IMR-90 (cell line): Measurements from ENCODE around the gene ECE2. TPM values are rescaled to one million over a fixed set of nuclear protein-coding genes. Genes with fewer than 3 reads are reported as not detected.

Experiments
- ATAC-seq: fragments of 200-7000 bp; cut with Tn5 transposase; 2 replicates; pipeline ENCODE4 v1.9.1; 2020; ENCODE audit warnings: low read depth, mild to moderate bottlenecking, moderate library complexity
- BruUV-seq: library from RNA; stranded (reverse); fragments of 400-500 nt; replicated peaks from 2 replicates; lab custom pipeline; 2021; lab: Mats Ljungman, UMichigan
- CTCF ChIA-PET: fragments of 300-600 bp; formaldehyde crosslinking; extraction: SDS; loops from one replicate; lab custom pipeline; 2021; ENCODE audit warnings: antibody characterized with exemption; lab: Yijun Ruan, JAX
- POLR2A ChIA-PET: fragments of 300-600 bp; sonication (Branson Sonifier 250); formaldehyde crosslinking; loops from one replicate; lab custom pipeline; 2022; ENCODE audit warnings: antibody characterized with exemption; ENCODE audit not compliant: unreplicated experiment; lab: Charles Lee
- DNase-seq: peaks from one replicate; pipeline ENCODE4 v3.0.0; 2013
- H2AFZ ChIP-seq: replicated peaks from 2 replicates; pipeline ENCODE3; 2013; ENCODE audit warnings: low read length, mild to moderate bottlenecking; ENCODE audit not compliant: poor library complexity
- H2AK5ac ChIP-seq: 2 replicates; pipeline ENCODE4 v1.6.1; 2013; ENCODE audit warnings: low read depth, low read length, inconsistent platforms
- H2AK9ac ChIP-seq: replicated peaks from 2 replicates; pipeline ENCODE3; 2013; ENCODE audit warnings: mild to moderate bottlenecking, low read depth, low read length, moderate library complexity; ENCODE audit not compliant: poor library complexity
- H2BK120ac ChIP-seq: 2 replicates; pipeline ENCODE4 v1.6.1; 2013; ENCODE audit warnings: low read depth, low read length, inconsistent platforms
- H2BK15ac ChIP-seq: 3 replicates; pipeline ENCODE4 v1.6.1; 2013; ENCODE audit warnings: low read depth, low read length, inconsistent platforms
- H2BK20ac ChIP-seq: 2 replicates; pipeline ENCODE4 v1.6.1; 2013; ENCODE audit warnings: low read depth, mild to moderate bottlenecking, inconsistent platforms, low read length, moderate library complexity
- H2BK5ac ChIP-seq: 2 replicates; pipeline ENCODE4 v1.6.1; 2013; ENCODE audit warnings: mild to moderate bottlenecking, low read depth, low read length, inconsistent platforms; ENCODE audit not compliant: poor library complexity, severe bottlenecking
- H3K14ac ChIP-seq: replicated peaks from 2 replicates; pipeline ENCODE4 v1.6.1; 2013; ENCODE audit warnings: low read depth, low read length, inconsistent platforms
- H3K18ac ChIP-seq: 2 replicates; pipeline ENCODE4 v1.6.1; 2013; ENCODE audit warnings: low read depth, low read length, control low read depth
- H3K23ac ChIP-seq: 2 replicates; pipeline ENCODE4 v1.6.1; 2013; ENCODE audit warnings: low read depth, low read length, inconsistent platforms
- H3K27ac ChIP-seq: 2 replicates; pipeline ENCODE4 v1.5.1; 2013; ENCODE audit warnings: mild to moderate bottlenecking, control low read depth, low read length; ENCODE audit not compliant: insufficient read depth
- H3K27me3 ChIP-seq: 2 replicates; pipeline ENCODE4 v1.6.1; 2013; ENCODE audit warnings: low read length; ENCODE audit not compliant: control insufficient read depth, insufficient read depth
- H3K36me3 ChIP-seq: 2 replicates; pipeline ENCODE4 v1.6.1; 2013; ENCODE audit warnings: low read length, mixed read lengths; ENCODE audit not compliant: control insufficient read depth, insufficient read depth
- H3K4ac ChIP-seq: 2 replicates; pipeline ENCODE4 v1.6.1; 2013; ENCODE audit warnings: low read depth, low read length, inconsistent platforms
- H3K4me1 ChIP-seq: 2 replicates; pipeline ENCODE4 v1.6.1; 2013; ENCODE audit warnings: low read length, mixed read lengths; ENCODE audit not compliant: control insufficient read depth, insufficient read depth
- H3K4me2 ChIP-seq: 2 replicates; pipeline ENCODE4 v1.6.1; 2013; ENCODE audit warnings: low read depth, mild to moderate bottlenecking, control low read depth, low read length, moderate library complexity
- H3K4me3 ChIP-seq: 2 replicates; pipeline ENCODE4 v1.5.1; 2013; ENCODE audit warnings: low read depth, mild to moderate bottlenecking, control low read depth, low read length, moderate library complexity; ENCODE audit not compliant: insufficient read depth
- H3K56ac ChIP-seq: 2 replicates; pipeline ENCODE4 v1.6.1; 2013; ENCODE audit warnings: low read length, inconsistent platforms; ENCODE audit not compliant: insufficient read depth; ENCODE audit errors: extremely low read depth
- H3K79me1 ChIP-seq, 2 experiments: 2 replicates each; pipeline ENCODE4 v1.6.1; 2013; ENCODE audit warnings: low read length in 2 of 2, inconsistent platforms in 1 of 2, low read depth in 1 of 2
- H3K9ac ChIP-seq: 2 replicates; pipeline ENCODE4 v1.6.1; 2013; ENCODE audit warnings: low read depth, low read length, control low read depth
- H3K9me1 ChIP-seq: 2 replicates; pipeline ENCODE4 v1.6.1; 2013; ENCODE audit warnings: low read length, inconsistent platforms; ENCODE audit not compliant: insufficient read depth
- H3K9me3 ChIP-seq: 2 replicates; pipeline ENCODE4 v1.6.1; 2013; ENCODE audit warnings: low read length; ENCODE audit not compliant: control insufficient read depth, insufficient read depth
- H4K20me1 ChIP-seq: 2 replicates; pipeline ENCODE4 v1.6.1; 2013; ENCODE audit warnings: low read length, inconsistent platforms; ENCODE audit not compliant: insufficient read depth
- H4K5ac ChIP-seq: 2 replicates; pipeline ENCODE4 v1.6.1; 2013; ENCODE audit warnings: mild to moderate bottlenecking, low read depth, low read length, control low read depth
- H4K8ac ChIP-seq, 2 experiments: 2 replicates each; pipeline ENCODE4 v1.6.1; 2013; ENCODE audit warnings: low read depth in 2 of 2, low read length in 2 of 2, control low read depth in 1 of 2, inconsistent platforms in 1 of 2
- H4K91ac ChIP-seq: 2 replicates; pipeline ENCODE4 v1.6.1; 2013; ENCODE audit warnings: low read depth, low read length, inconsistent platforms; ENCODE audit not compliant: insufficient read depth
- FOS ChIP-seq: fragments of 150-350 bp; IDR thresholded peaks from 2 replicates; pipeline ENCODE4 v1.6.1; 2016; ENCODE audit warnings: low read depth, low read length
- WGBS, 2 experiments: methylation state at CpG; one replicate each; pipeline versions ENCODE4 v1.1.5 to v1.1.7; 2013; ENCODE audit warnings: missing lambda C conversion rate in 2 of 2; ENCODE audit not compliant: insufficient read length in 1 of 2; ENCODE audit errors: extremely low coverage in 2 of 2; 5-methylcytosine and 5-hydroxymethylcytosine counted together
- dilution Hi-C: fragments of 300-500 bp; cut with HindIII; formaldehyde crosslinking; loops from one replicate; pipeline ENCODE4 v1.14.3; 2018; ENCODE audit warnings: low sequenced_read_pairs; ENCODE audit not compliant: unreplicated experiment
- in situ Hi-C: fragments of 300-500 bp; cut with MboI; formaldehyde crosslinking; loops from 3 replicates; pipeline ENCODE4 v1.14.3; 2019; ENCODE audit warnings: low sequenced_read_pairs, inconsistent platforms, mixed read lengths
- intact Hi-C: fragments of 100-400 bp; cut with micrococcal nuclease; formaldehyde crosslinking; loops from 2 replicates; pipeline ENCODE4 v1.10.0; 2022
- polyA plus RNA-seq, 3 experiments: library from polyadenylated mRNA; depleted of rRNA; stranded (reverse); fragments of >200 nt; gene quantifications; 2 replicates each; pipeline ENCODE4 v1.2.3, GENCODE V29; 2012; ENCODE audit warnings: low replicate concordance in 1 of 3
- total RNA-seq: library from RNA; depleted of rRNA; stranded (reverse); fragments of >200 nt; gene quantifications from 2 replicates; pipeline ENCODE4 v1.2.3, GENCODE V29; 2012

Gene ECE2
- total and polyA plus RNA-seq, 2 of the 4 experiments (the other 2 are of a cell fraction), result not detected

DNA sequence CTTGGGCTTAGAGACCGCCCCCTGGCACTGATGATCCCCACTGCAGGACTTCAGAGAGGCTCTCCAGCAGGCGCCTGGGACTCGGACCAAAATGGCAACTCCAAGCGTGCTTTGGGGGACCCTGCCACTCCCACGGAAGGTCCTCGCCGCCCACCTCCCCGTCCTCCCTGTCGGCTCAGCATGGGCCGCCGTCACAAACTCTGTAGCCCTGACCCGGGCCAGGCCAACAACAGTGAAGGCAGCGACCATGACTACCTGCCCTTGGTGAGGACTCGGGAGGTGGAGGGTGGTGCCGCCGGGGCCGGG lies 34.7 kb upstream of the ECE2 start:
- no peak overlapping the region for H3K18ac ChIP-seq
- H3K23ac ChIP-seq, result no peak overlapping the region
- dilution Hi-C loops (no loop called here), intact Hi-C loops (no loop called here), in situ Hi-C loops (no loop called here)
- H3K9me1 ChIP-seq, result no peaks in the 10 kb centered on the region
- H2AK5ac ChIP-seq, result no peak overlapping the region
- peaks cover 0 to 10% of the 10 kb centered on the region in 2 experiments; a peak in 1 of 4 replicates for H3K79me1 ChIP-seq
- 40% methylated on average over 1 of the region's 17 CpGs; no CpG with 5 or more reads in 1 of the 2 experiments for WGBS, 2 experiments
- no peak overlapping the region for H3K27ac ChIP-seq
- BruUV-seq, result no TSS peak
- peaks cover 33% of the 10 kb centered on the region for H3K36me3 ChIP-seq
- DNase-seq (no peak), ATAC-seq (no peak)
- H3K4me1 ChIP-seq, result no peaks in the 10 kb centered on the region
- no peak overlapping the region for H3K4me2 ChIP-seq
- peaks cover 9% of the 10 kb centered on the region; the same call in 1 of the 2 replicates for H3K27me3 ChIP-seq
- no peak for TF ChIP-seq FOS
- H2AK9ac ChIP-seq, result no peak overlapping the region
- H3K4ac ChIP-seq, result no peak overlapping the region
- H2BK5ac ChIP-seq, result no peak overlapping the region
- H3K14ac ChIP-seq, result no peak overlapping the region
- H4K20me1 ChIP-seq, result peaks cover 14% of the 10 kb centered on the region
- no peak overlapping the region for H2BK15ac ChIP-seq
- no peak overlapping the region for H2BK120ac ChIP-seq
- H3K56ac ChIP-seq, result no peak overlapping the region
- H3K4me3 ChIP-seq, result no peak overlapping the region
- H4K5ac ChIP-seq, result no peak overlapping the region
- H4K8ac ChIP-seq, result no peak overlapping the region
- no peak overlapping the region for H4K91ac ChIP-seq
- H3K9me3 ChIP-seq, result no peaks in the 10 kb centered on the region
- H2BK20ac ChIP-seq, result no peak overlapping the region
- H2AFZ ChIP-seq, result no peak overlapping the region
- POLR2A ChIA-PET, result no interaction called here
- no peak overlapping the region for H3K9ac ChIP-seq
- CTCF ChIA-PET, result no interaction called here
